Astrocyte of the hippocampus (primary cell): Measurements from ENCODE around the gene COQ10A.

ENCODE experiments used
- DNase-seq: peaks from one replicate; pipeline ENCODE4 v3.0.0; 2011; ENCODE audit warnings: low read depth, low spot score

COQ10A gene

DNA sequence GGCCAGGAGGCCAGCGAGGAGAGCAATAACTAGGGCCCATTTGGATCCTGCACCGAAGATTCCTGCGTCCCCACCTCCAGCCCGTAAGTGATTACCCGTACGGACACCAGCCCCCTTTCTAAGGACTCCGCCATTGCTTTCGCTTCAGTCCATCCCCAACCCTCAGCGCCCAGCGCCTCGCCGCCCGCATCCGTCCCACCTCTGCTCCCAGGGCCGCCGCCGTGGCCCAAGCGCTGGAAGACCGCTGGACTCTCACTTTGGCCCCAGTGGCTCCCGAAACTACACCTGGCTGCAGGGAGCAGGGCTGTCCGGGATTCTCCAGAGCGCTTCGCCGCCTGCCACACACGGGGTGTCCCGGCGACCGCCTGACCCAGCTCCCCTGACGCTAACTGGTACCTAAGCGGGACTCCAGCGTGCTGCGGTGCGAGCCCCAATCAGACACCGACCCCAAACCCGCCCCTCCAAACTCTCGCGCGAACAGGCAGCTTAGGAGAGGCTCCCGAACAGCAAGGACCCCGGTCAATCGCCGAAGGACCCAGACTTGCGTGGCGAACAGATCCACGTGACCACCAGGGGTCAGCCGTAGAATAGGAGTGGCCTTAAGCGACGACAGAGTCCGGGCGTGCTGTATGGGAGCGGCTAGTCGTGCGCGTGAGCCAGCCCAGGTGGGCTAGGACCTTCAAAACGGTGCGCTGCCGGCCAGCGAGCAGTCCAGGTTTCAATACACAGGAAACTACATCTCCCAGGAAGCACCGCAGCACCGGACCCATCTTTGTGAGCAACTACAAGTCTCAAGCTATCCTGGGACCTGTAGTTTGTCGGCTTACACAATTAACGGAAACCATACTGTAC is 49.1 kb downstream of the COQ10A start, which contains the start of gene CNPY2:
TSS of gene CNPY2 (minus strand) at position 367 of the 852 bp plus-strand sequence. CDS start 771 bp downstream, outside the sequence.
- peak; percentile 98 for DNase-seq

DNA sequence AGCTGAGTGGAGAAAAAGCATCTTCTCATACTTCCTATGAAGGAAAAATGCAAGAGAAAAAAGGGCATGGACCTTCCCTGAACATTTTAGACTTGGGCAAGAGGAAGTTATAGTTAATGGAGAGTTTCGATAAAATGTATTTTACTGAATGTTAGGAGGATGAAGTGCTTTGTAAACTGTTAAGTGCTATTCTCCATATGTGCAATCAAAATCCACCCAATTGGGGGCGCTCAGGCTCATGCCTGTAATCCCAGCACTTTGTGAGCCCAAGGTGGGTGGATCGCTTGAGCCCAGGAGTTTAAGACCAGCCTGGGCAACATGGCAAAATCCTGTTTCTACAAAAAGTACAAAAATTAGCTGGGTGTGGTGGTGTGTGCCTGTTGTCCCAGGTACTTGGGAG is 50.9 kb downstream of the COQ10A start:
- DNase-seq = no peak
